Measurements from ENCODE around the gene MAU2.

Gene MAU2

GRCh38 chr19:19334989-19335344 lies 14.3 kb downstream of the MAU2 start:
- no peak for TF ChIP-seq CTCF (IDR thresholded peaks at IDR 0.05; ENCODE audit: low read depth, low read length)
- no peak overlapping the region for H3K4me3 ChIP-seq (ENCODE audit: low read depth, low read length)
- in situ Hi-C loops (cut with HindIII; ENCODE audit: low sequenced_read_pairs): no loop called here
- DNase-seq (ENCODE audit: low read depth, low spot score): no peak

GRCh38 chr19:19335408-19336158 lies 15.0 kb downstream of the MAU2 start:
- no peak for DNase-seq (ENCODE audit: low read depth, low spot score)
- in situ Hi-C loops (cut with HindIII; ENCODE audit: low sequenced_read_pairs): no loop called here
- no peak for TF ChIP-seq CTCF (IDR thresholded peaks at IDR 0.05; ENCODE audit: low read depth, low read length)
- no peak overlapping the region for H3K4me3 ChIP-seq (ENCODE audit: low read depth, low read length)

GRCh38 chr19:19336597-19336996 lies 16.0 kb downstream of the MAU2 start:
- no peak for DNase-seq (ENCODE audit: low read depth, low spot score)
- in situ Hi-C loops (cut with HindIII; ENCODE audit: low sequenced_read_pairs): no loop called here
- no peak for TF ChIP-seq CTCF (IDR thresholded peaks at IDR 0.05; ENCODE audit: low read depth, low read length)
- no peak overlapping the region for H3K4me3 ChIP-seq (ENCODE audit: low read depth, low read length)

DNA sequence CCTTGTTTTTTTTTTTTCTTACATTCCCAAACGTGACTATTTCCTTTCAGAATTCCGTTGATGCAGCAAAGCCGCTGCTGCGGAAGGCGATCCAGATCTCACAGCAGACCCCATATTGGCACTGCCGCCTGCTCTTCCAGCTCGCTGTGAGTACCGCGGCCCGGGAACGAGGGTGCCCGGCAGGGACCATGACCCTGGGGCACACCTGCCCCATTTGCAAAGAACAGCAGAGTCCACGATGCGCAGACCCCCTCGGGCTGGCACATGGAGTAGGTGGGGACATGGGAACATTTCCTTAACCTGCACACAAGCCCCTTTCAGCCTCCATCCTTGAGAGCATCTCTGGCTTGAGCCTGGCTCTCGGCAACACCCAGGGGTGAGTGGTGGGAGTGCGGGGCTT lies 16.5 kb downstream of the MAU2 start:
- no peak overlapping the region for H3K4me3 ChIP-seq (ENCODE audit: low read depth, low read length)
- in situ Hi-C loops (cut with HindIII; ENCODE audit: low sequenced_read_pairs): no loop called here
- DNase-seq (ENCODE audit: low read depth, low spot score): no peak
- TF ChIP-seq CTCF (IDR thresholded peaks at IDR 0.05; ENCODE audit: low read depth, low read length): no peak

- H3K4me3 ChIP-seq (ENCODE audit: low read depth, low read length): no peak overlapping the region
- in situ Hi-C loops (cut with HindIII; ENCODE audit: low sequenced_read_pairs): no loop called here
- no peak for TF ChIP-seq CTCF (IDR thresholded peaks at IDR 0.05; ENCODE audit: low read depth, low read length)
- DNase-seq (ENCODE audit: low read depth, low spot score): peak; percentile 71
Observed at GRCh38 chr19:19338082-19338481, 17.5 kb downstream of the MAU2 start.

GRCh38 chr19:19341026-19341425 lies 20.4 kb downstream of the MAU2 start:
- H3K4me3 ChIP-seq (ENCODE audit: low read depth, low read length): no peak overlapping the region

More at GRCh38 chr19:19341026-19341425, 20.4 kb downstream of the MAU2 start:
- DNase-seq (ENCODE audit: low read depth, low spot score): no peak
- TF ChIP-seq CTCF (IDR thresholded peaks at IDR 0.05; ENCODE audit: low read depth, low read length): no peak
- in situ Hi-C loops (cut with HindIII; ENCODE audit: low sequenced_read_pairs): no loop called here
